GM21723 (cell line): ENCODE measurements around the gene NOC4L.

ENCODE experiments used
- ATAC-seq: cut with Tn5 transposase; IDR thresholded peaks from one replicate; pipeline ENCODE4 v1.9.1; 2021; ENCODE audit warnings: mild to moderate bottlenecking, moderate library complexity; ENCODE audit not compliant: unreplicated experiment

NOC4L gene

GRCh38 chr12:132196038-132196872, 52.0 kb downstream of the NOC4L start:
- no peak for ATAC-seq

GRCh38 chr12:132196873-132197390, 52.7 kb downstream of the NOC4L start:
- no peak for ATAC-seq

- no peak for ATAC-seq
Observed at GRCh38 chr12:132197581-132198354, 53.5 kb downstream of the NOC4L start.

DNA sequence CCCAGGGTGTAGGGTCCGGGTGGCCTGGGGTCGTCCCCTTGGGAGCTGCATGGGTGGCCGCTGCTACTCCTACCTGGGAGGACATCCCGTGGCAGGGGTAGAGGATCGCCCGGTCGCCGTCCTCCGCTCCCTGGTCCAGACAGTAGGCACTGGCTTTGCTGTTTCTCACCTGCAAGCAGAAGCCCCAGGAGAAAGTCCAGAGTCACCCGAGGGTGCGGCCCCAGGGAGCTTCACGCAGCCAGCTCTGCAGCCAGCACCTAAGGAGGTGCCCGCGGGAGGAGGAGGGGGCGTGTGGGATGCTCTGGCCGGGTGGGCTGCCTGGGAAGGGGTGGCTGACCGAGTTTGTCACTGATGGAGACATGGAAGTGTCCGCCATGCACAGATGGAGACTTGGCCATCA, 54.8 kb downstream of the NOC4L start:
- no peak for ATAC-seq

DNA sequence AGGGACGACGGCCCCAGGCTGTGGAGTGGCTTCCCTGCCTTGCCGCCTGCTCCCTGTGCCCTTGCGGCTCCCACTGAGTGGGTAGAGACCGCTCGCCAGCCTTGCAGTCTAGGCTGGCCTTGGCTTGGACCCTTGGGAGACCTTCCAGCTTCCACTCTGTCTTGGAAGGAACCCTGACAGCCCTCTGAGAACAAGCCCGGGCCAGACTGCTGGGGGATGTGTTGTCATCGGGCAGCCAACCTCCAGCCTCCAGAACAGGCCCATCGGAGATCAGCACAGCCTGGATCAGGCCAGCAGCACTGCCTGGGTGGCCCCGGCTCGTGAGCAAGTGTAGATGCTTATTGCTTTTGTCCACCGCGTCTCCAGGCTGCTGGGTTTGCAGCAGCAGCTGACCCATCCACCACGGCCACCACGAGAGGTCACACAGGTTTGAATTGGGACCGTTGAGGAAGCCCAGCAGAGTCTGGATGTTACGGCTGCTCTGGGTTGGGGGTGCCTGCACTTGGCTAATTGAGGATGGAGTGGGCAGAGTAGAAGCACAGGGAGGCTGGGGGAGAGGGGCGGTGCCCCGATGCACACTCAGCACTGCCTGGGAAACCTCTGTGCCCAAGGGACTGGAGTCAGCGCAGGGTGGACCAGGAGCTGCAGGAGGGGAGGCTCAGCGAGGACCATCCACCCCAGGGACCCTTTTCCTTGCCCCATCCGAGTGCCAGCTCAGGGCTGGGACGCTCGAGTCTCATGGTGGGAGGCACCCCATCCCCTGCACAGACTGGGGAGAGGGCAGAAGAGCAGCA, 55.5 kb downstream of the NOC4L start:
- ATAC-seq = no peak

DNA sequence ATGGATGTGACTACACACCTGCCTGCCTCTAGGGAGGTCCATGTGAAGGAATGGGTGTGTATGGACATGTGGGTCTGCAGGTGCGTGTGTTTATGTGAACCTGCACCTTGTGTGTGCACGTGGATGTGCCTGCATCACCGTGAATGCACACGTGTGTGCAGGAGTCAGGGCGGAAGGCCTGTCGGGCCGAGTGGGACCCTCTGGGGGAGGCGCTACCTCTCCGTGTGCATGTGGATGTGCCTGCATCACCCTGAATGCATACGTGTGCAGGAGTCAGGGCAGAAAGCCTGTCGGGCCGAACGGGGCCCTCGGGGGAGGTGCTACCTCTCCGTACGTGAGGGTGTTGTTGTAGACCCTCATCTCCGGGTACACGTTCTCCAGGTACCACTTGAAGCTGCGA, 56.5 kb downstream of the NOC4L start:
- no peak for ATAC-seq

DNA sequence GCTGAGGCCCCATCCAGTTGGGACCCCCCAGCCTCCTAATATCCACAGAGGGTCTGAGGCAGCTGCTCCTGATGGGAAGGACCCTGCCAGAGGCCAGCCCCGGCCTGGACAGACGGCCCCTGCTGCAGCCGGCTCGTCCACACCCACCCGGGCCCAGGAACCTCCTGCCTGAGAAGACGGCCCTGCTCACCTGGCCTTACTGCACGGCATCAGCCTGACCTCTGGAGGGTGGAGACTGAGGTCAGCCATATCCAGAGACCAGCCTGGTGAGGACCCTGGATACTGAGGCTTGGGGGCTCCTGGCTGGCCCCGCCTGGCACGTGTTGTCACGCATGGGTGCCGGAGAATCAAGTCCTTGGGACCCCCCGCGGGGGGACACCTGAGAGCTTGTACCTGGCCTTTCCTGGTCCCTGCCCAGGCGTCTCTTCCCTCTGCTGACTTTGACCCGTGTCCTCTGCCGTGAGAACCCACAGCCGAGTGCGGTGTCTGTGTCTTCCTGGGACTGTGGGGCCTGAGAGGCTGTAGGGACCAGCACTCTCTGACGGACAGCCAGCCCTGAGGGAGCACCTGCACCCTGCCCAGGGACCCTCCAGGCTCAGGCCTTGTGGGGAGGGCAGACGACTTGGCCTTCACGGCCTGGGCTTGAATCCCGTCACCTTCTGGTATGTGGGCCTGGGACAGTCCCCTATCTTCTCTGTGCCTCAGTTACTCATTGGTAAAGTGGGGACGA, 57.3 kb downstream of the NOC4L start:
- ATAC-seq = no peak
